Sciatic nerve (tissue), 2 donors: ENCODE measurements around the gene UPK3B. TPM values are rescaled to one million over a fixed set of nuclear protein-coding genes. Genes with fewer than 3 reads are reported as not detected.
A peak's percentile ranks its signal among the peaks of the same experiment; 100 is the strongest.
"Not testable (repeated sequence)": the region's sequence is repeated elsewhere in the genome, so short reads cannot be mapped to it uniquely, and the experiment has no call there.

Experiments used
- ATAC-seq: fragments of 200-7000 bp; cut with Tn5 transposase; one replicate; pipeline ENCODE4 v1.9.1; 2020; ENCODE audit warnings: mild to moderate bottlenecking, moderate library complexity
- DNase-seq: peaks from one replicate; pipeline ENCODE4 v3.0.0-alpha.2; 2020; ENCODE audit warnings: low spot score
- intact Hi-C: fragments of 100-400 bp; cut with DNase I; formaldehyde crosslinking; loops from one replicate; pipeline ENCODE4 v1.14.2; 2022
- total RNA-seq: library from RNA; stranded (reverse); fragmentation: NEBNext Ultra II Directional; extraction: Animal tissue kit (Norgen Biotek cat#: 25700); gene quantifications from one replicate; pipeline ENCODE4 v1.2.1, GENCODE V29; 2021
- donor health status: DM: no; HTN: no; CAD: no.
- donor health status: DM: no; HTN: no; CAD: no.

UPK3B gene
- 3.7 TPM for total RNA-seq

GRCh38 chr7:76509931-76510877 is at the start of gene UPK3B:
Gene UPK3B, plus strand, starts transcription at chr7:76510552. Its CDS starts 101 bp downstream, at chr7:76510653.
- no peak for ATAC-seq
- intact Hi-C loops = no loop called here

GRCh38 chr7:76460767-76461166 is 49.6 kb upstream of the UPK3B start:
- DNase-seq, ATAC-seq, intact Hi-C loops: not testable (repeated sequence)

More at GRCh38 chr7:76509931-76510877, at the start of gene UPK3B:
- no peak for DNase-seq

- DNase-seq, intact Hi-C loops: not testable (repeated sequence)
- peak; percentile 95 for ATAC-seq
Observed at GRCh38 chr7:76461464-76462101, 48.8 kb upstream of the UPK3B start, which contains the start of gene DTX2. Gene DTX2, plus strand, starts transcription at chr7:76461709. Its CDS starts 18,801 bp downstream, at chr7:76480510.

- DNase-seq, intact Hi-C loops: not testable (repeated sequence)
- peak; percentile 11 for ATAC-seq
Observed at GRCh38 chr7:76462271-76462882, 48.0 kb upstream of the UPK3B start.

DNA sequence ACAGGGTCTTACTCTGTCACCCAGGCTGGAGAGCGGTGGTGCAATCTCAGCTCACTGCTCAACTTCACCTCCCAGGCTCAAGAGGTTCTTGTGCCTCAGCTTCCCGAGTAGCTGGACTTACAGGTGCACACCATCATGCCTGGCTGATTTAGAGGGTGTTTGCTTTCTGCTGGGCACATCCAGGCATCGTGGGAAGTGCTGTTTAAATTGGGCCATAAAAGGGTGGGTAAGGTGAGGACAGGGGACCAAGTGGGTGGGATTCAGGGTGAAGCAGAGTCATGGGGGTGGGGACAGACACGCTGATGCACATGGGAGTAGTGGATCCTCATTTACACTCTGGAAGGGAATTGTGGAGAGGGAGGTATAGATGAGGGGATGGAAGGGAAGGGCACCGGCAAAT is 45.4 kb upstream of the UPK3B start:
- DNase-seq, ATAC-seq, intact Hi-C loops: not testable (repeated sequence)

DNA sequence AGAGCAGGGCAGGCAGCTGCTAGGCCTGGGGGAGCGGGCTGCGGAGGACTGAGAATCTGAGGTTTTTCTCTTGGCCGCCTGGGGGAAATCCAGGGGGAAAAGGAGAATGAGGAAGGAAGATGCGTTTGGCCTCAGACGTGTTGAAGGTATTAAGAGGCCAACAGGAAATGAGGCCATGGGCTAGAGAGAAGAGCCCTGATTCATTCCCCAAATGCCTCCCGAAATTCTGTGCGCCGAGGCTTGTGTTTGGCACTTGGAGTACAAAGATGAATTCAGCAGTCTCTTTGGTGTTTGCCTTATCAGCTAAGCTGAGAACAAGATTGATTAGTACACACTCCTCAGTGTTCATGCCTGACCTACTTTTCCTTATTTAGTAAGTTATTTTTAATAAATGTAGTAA is 44.4 kb upstream of the UPK3B start:
- ATAC-seq = peak; percentile 75
- DNase-seq, intact Hi-C loops: not testable (repeated sequence)

DNA sequence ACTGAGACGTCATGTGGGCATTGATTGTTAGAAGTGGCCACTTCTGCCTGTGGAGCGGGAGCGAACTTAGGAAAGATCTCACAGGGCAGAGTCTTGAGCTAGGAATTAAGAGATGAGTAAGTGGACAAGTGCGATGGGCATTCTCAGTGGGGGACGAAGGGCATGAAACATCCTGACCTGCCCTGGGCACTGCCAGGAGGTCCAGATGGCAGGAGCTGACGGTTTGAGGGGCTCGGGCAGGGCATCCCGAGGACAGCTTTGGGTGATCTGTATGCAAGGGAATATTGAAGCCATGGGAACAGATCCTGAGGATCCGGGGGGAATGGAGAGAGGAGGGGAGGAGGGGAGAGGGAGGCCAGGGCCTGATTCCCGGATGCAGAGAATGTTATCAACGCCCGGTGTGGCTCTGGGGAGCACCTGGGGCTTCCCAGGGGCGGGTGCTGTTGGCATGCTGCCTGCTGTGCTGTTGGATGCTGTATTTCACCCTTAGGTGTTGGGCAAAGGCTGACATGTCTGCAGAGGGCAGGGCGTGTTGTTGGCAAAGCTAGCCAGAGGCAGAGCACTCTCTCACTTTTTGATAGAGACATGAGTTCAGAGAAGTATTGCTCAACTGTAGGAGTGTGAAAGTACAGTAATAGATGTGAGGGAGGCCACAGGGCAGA is 42.5 kb upstream of the UPK3B start:
- DNase-seq = peak; percentile 64
- intact Hi-C loops = not testable (repeated sequence)
- ATAC-seq = peak; percentile 68

GRCh38 chr7:76471556-76472221 is 38.7 kb upstream of the UPK3B start:
- intact Hi-C loops, ATAC-seq, DNase-seq: not testable (repeated sequence)

GRCh38 chr7:76473097-76473496 is 37.3 kb upstream of the UPK3B start:
- intact Hi-C loops, DNase-seq, ATAC-seq: not testable (repeated sequence)

DNA sequence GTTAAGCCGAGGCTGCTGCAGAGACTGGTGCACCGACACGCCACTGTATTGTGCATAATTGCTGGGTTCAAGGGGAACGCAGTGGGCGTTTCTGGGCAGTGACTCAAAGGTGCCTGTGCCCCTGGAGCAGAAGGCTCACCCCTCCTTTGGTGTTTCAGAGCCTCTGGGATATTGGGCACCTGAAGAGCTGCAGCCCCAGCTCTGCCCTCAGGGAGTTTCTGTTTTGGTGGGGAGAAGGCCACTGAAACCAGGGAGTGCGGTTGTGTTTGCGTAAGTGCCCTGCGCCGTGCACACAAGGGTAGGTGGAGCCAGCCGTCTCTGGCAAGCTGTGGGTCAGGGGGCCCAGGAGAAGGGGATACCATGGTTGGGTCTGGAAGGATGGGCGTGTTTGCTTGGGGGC is 34.1 kb upstream of the UPK3B start:
- DNase-seq, intact Hi-C loops: not testable (repeated sequence)

GRCh38 chr7:76476742-76477474 is 33.4 kb upstream of the UPK3B start:
- intact Hi-C loops, DNase-seq, ATAC-seq: not testable (repeated sequence)

More for the DNA sequence above, 34.1 kb upstream of the UPK3B start:
- ATAC-seq = not testable (repeated sequence)

GRCh38 chr7:76479628-76480027 is 30.7 kb upstream of the UPK3B start:
- ATAC-seq, intact Hi-C loops, DNase-seq: not testable (repeated sequence)

DNA sequence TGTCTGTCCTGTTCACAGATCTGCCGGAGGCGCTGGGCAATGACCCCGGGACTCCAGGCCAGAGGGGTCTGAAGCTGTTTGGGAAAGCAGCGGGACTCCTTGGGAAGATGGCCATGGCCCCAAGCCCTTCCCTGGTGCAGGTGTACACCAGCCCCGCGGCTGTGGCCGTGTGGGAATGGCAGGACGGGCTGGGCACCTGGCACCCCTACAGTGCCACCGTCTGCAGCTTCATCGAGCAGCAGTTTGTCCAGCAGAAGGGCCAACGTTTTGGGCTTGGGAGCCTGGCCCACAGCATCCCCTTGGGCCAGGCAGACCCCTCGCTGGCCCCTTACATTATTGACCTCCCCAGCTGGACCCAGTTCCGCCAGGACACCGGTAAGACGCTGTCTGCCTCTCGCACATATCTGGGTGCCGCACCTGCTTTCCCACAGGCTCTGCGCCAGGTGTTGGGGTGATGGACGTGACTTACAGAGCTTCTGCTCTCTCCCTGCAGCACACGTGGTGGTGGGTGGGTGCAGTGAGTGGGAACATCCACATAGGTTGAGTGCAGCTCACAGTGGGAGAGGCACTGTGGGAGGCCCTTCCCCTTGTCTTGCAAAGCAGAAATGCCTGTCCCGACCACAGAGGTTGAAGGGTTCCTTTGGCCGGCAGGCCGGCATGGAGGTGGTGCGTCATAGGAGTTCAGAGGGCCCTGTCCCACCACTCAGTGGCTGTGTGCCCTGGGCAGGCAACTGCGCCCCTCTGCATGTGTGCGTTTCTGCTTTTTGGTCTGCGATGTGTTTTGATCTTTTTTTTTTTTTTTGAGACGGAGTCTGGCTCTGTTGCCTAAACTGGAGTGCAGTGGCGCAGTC is 29.7 kb upstream of the UPK3B start:
- ATAC-seq, intact Hi-C loops, DNase-seq: not testable (repeated sequence)

GRCh38 chr7:76482660-76483059 is 27.7 kb upstream of the UPK3B start:
- intact Hi-C loops, DNase-seq: not testable (repeated sequence)
- ATAC-seq = peak; percentile 7

DNA sequence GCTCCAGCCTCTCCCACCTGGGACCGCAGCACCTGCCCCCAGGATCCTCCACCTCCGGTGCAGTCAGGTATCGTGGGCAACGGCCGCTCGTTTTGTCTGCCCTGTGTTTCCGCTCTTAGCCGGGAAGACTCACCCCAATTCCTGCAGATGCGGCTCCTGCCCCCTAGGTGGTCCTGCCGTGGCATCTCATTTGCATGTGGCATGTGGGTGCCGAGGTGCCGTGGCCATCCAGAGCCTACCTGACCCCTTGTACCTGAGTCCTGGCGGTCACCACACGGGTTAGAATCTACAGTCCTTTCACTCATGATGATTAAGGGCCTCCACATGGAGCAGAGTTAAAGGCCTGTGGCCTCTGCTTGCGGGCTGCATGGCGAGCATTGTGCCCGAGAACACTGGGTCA is 27.3 kb upstream of the UPK3B start:
- intact Hi-C loops, DNase-seq, ATAC-seq: not testable (repeated sequence)

GRCh38 chr7:76484456-76484855 is 25.9 kb upstream of the UPK3B start:
- DNase-seq, ATAC-seq, intact Hi-C loops: not testable (repeated sequence)
